T-helper 9 cell (primary cell): ENCODE data around the gene IL23A.
"Not testable (repeated sequence)": the region's sequence is repeated elsewhere in the genome, so short reads cannot be mapped to it uniquely, and the experiment has no call there.

ENCODE experiments used
- DNase-seq: peaks from one replicate; pipeline ENCODE4 v3.0.0-alpha.2; 2020
- total RNA-seq, 2 donors: gene quantifications; one replicate each; lab custom pipeline; 2026; lab: John Stamatoyannopoulos, UW

IL23A gene, protein sequence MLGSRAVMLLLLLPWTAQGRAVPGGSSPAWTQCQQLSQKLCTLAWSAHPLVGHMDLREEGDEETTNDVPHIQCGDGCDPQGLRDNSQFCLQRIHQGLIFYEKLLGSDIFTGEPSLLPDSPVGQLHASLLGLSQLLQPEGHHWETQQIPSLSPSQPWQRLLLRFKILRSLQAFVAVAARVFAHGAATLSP
- 29.5 to 91.7 reads per million in 2 donors for total RNA-seq

DNA sequence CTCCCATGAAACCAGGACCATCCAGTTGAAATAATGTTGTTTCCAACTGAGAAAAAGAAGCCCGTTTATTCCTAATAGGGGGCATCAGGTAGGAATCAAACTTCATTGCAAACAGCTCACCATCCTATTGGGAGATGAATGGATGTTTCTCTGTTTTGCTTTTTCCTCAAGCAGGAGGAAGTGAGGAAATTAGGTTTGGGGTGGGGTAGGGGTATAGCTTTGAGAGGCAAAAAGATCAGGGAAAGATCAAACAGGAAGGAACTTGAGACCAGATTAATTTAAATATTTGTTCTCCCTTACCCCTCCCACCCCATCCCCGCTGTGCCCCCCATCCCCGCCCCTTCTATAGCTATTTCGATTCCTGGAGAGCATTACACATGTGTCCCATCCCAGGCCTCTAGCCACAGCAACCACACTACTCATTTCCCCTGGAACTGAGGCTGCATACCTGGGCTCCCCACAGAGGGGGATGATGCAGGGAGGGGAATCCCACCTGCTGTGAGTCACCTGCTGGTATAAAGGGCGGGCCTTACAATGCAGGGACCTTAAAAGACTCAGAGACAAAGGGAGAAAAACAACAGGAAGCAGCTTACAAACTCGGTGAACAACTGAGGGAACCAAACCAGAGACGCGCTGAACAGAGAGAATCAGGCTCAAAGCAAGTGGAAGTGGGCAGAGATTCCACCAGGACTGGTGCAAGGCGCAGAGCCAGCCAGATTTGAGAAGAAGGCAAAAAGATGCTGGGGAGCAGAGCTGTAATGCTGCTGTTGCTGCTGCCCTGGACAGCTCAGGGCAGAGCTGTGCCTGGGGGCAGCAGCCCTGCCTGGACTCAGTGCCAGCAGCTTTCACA lies at the start of gene IL23A:
TSS of gene IL23A (plus strand) at position 577 of the 850 bp plus-strand sequence. CDS start at position 738, 161 bp downstream.
- peak; percentile 77 for DNase-seq

DNA sequence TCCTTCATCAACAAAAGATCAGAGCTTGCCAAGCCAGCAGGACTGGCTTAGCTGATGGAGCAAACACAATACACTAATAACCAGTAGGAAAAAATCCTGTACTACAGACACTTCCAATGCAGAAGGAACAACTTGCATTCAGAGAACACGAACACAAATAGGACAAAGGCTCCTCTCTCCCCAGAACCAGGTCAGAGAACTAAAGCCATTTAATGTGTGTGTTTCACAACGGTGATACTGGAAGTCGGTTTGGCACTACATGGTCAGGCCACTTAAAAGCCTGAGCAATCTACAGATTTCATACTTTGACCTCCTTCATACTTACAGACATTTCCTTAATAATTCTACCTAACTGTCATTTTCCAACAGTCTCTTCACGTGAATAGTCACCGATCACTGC lies 44.9 kb upstream of the IL23A start:
- DNase-seq, result no peak

DNA sequence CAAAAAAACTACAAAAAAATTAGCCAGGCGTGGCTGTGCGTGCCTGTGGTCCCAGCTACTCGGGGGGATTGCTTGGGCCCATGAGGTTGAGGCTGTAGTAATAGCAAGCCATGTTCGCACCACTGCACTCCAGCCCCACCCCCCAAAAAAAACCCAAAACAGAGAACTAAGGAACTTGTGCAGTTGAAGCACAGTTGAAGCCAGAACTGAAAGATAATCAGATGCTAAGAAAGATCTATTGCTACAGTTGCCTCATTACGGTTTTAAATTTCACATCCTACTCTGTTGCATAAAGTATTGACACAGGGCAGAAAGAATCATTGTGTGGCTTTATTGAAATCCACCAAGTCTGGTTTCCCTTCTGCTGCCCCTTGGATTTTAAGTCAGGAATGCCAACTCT lies 42.4 kb upstream of the IL23A start:
- DNase-seq, result no peak

DNA sequence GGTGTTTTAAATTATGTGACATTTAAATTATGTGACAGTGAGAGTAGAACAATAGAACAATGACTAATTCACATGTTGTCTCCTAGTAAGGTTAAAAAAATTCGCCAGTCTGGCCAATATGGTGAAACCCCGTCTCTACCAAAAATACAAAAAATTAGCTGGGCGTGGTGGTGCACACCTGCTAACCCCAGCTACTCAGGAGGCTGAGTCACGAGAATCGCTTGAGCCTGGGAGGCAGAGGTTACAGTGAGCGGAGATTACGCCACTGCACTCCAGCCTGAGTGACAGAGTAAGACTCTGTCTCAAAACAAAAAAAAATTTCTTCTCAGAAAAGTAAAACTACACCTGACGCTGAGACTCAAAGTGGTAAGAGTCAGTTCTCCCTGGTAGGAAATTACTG lies 41.3 kb upstream of the IL23A start:
- DNase-seq, result no peak

DNA sequence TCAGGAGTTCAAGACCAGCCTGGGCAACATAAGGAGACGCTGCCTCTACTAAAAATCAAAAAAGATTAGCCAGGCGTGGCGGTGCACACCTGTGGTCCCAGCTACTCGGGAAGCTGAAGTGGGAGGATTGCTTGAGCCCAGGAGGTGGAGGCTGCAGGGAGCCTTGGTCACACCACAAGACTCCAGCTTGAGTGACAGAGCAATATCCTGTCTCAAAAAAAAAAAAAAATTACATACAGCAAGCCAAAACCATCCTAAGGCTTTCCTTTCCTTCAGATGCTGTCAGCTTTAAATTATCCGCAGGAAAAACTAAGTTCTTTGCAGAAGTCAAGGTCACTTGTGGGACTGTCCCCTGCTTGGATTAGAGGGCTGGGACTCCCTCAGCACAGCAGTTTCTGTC lies 39.9 kb upstream of the IL23A start:
- DNase-seq, result no peak

DNA sequence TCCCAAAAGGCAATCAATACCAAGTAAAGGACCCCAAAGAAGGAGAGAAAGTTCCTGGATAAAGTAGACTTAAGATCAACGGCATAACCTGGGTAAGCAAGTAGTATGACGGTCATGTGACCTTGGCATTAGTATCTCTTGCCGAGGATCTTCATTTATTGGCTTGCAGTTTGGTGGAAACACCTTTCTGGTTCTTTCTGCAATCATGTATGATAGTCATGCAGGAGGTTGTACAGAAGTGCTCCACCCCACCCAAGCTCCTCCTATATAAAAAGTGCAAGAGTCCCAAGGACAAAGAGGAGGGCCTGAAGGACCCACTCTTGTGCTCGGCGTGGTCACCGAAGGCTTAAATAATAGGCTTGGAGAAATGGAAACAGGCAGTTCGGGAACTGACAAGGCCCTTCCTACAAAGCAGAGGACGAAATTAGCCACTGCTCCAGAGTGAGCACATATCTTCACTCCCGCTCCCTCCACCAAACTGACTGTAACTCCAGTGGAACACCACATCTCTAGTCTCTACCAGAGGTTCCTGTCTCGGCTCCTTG lies 39.3 kb upstream of the IL23A start:
- no peak for DNase-seq

DNA sequence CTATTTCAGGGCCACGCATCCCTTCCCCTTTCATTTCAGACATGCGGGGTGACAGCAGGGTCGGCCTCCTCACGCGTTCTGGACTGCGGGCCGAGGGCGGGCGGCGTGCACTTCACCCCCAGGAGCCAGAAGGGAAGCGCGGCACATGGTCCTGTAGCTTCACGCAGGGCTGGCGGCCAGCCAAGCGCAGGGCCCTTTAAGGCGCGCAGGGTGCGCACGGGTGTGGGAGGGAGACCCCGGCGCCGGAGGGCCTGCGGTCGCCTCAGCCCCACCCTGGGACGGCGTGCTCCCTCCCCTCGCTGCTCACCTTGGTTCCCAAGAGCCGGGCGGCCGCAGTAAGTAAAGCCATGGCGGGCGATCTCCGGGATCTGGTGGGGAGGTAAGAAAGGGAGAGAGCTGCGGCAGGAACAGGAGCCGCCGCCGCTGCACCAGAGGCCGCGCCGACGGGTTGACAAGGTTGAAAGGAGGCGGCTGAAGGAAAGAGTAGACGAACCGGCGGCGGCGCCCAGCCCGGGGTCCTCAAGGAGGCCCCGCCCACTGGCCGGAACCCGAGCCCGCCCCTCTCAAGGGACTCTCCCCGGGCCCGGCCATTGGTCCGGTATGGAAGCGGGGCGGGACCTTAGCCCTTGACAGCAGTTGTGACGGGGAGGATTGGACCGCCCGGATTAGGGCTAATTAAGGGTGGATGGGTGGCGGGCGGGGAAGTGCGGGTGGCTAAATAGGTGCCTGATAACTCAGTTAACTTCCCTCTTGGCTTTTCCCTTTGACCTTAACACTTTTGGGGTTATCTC lies 38.6 kb upstream of the IL23A start, which contains the start of gene CS:
TSS of gene CS (minus strand) at position 478 of the 791 bp plus-strand sequence. CDS start at position 349, 129 bp downstream.
- DNase-seq, result peak; percentile 98

DNA sequence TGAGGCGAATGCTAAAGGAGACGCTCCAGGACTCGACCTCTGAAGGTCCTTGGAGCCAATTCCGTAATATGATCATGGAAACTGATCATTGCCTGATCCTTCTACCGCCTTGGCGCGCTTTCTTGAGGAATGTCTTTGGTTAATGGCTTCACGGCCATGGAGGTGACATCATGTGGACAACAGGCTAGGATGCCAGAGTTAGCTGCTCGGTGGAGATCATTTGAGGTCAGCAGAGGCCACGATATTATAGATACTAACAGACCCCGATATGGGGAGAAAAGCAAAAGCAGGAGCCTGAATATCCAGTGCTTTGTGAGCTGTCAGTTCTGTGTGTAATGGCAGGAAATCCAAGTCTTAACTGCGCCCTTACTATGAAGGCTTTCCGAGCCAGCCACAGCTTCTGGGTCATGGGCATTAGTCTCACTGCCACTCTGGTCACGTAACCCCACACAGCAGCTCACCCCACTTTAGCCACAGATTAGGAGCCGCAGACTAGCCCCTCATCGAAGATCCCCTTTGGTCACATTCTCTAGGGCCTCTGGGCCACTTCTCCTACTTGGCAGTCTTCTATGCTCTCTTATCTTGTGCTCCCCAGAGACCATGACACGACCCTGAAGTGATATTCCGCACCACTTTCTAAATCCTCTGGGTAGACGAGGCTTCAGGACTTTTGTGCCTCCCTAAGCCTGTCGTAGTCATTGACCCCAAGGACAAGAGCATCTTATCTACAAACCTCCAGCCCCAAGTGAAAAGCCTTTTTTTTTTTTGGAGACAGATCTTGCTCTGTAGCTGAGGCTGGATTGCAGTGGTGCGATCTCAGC lies 37.8 kb upstream of the IL23A start:
- no peak for DNase-seq

DNA sequence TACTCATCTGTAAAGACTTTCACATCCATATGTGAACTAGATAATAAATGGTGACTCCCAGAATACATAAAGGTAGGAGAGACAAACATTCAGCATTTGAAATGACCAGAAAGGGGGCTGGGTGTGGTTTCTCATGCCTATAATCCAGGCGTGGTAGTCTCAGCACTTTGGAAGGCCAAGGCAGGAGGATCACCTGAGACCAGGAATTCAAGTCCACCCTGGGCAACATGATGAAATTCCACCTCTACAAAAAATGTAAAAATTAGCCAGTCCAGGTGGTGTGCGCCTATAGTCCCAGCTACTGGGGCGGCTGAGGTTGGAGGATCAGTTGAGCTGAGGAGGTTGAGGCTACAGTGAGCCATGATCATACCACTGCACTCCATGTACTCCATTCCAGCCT lies 34.4 kb upstream of the IL23A start:
- DNase-seq, result no peak

DNA sequence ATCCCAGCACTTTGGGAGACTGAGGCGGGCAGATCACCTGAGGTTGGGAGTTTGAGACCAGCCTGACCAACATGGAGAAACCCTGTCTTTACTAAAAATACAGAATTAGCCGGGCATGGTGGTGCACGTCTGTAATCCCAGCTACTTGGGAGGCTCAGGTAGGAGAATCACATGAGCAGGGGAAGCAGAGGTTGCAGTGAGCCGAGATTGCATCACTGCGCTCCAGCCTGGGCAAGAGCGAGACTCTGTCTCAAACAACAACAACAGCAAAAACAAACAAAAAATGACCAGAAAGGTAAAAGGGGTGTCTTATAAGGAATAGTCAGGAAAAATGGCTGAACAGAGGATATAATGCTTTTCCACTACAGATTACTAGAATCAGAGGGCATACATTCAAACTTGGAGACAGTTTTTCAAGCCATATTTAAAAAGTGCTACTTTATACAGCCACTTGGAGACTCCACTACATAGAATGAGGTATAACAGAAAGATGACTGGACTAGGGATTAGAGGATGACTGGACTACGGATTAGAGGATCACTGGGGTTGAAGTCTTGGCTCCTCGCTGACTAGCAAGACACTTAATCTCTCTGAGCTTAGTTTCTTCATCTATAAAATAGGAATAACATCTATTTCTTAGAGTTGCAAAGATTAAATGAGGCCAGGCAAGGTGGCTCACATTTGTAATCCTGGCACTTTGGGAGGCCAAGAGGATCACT lies 33.7 kb upstream of the IL23A start:
- DNase-seq, result no peak

DNA sequence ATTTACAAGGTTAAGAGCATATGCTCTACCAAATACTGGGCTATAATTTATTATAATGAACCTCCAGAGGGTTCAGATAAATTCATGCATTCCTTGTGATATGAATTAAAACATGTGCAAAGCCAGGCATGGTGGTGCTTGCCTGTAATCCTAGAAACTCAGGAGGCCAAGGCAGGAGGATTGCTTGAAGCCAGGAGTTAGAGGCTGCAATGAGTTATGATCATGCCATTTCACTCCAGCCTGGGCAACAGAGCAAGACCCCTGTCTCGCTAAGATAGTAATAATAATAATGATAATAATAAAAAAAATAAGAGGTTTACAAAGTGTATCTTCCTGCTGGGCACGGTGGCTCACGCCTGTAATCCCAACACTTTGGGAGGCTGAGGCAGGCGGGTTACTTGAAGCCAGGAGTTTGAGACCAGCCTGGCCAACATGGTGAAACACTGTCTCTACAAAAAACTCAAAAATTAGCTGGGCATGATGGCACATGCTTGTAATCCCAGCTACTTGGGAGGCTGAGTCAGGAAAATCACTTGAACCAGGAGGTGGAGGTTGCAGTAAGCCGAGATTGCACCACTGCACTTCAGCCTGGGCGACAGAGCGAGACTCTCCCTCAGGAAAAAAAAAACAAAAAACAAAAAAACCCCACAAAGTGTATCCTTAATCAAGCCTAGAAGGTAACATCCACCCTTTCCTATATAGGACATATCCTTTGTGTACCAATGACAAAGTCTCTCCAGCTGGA lies 31.3 kb upstream of the IL23A start:
- no peak for DNase-seq

DNA sequence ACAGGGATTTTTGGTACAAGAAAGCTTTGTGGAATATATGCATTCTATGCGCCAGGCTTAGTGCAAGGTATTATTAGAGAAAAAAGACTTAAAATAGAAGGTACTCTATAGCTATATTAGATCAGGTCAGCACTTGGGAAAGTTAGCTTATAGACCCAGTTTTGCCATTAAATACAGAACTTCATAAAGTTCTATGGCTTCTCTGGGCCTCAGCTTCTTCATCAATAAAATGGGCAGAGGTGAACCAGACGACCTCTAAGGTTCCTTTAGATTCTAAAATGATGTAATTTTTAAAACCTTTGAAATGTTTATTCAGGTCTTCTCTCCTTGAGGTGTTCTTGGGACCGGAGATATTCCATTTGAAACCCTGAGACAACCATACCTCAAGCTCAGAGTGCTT lies 30.0 kb upstream of the IL23A start:
- DNase-seq, result no peak

DNA sequence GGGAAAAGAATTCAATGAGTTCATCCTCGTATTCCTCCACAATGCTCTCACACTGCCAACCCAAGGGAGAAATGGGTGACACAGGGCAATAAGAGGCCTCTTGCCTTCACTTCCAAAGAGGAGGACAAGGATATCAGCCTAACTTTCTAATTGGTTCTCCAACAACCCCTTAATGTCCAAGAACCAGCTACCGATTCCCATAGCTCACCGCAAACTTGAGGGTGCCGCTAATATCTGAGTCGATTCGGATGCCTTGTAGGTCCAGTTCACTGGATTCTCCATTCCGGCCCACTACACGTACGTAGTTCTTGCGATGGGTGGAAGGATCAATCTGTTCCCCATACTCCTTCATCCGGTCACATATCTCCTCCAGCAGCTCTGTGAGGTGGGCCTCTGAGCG lies 27.7 kb upstream of the IL23A start:
- no peak for DNase-seq

DNA sequence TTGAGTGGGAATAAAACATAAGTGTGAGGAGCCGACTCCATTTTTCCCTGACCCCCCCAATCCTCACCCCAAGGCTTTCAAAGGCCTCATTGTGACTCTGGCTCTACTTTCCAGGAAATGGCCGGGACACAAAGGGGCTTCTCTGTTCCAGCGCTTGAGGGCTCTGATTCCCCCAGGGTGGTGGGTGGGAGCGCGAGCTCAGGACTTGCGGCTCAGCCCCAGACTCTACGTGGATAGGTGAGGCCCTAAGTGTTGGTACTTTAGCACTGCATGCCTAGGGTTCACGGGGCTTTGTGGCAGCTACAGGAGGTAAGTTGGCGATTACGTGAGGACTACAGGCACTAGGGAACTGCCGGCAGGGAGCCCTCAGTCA lies 23.4 kb upstream of the IL23A start:
- DNase-seq, result no peak

DNA sequence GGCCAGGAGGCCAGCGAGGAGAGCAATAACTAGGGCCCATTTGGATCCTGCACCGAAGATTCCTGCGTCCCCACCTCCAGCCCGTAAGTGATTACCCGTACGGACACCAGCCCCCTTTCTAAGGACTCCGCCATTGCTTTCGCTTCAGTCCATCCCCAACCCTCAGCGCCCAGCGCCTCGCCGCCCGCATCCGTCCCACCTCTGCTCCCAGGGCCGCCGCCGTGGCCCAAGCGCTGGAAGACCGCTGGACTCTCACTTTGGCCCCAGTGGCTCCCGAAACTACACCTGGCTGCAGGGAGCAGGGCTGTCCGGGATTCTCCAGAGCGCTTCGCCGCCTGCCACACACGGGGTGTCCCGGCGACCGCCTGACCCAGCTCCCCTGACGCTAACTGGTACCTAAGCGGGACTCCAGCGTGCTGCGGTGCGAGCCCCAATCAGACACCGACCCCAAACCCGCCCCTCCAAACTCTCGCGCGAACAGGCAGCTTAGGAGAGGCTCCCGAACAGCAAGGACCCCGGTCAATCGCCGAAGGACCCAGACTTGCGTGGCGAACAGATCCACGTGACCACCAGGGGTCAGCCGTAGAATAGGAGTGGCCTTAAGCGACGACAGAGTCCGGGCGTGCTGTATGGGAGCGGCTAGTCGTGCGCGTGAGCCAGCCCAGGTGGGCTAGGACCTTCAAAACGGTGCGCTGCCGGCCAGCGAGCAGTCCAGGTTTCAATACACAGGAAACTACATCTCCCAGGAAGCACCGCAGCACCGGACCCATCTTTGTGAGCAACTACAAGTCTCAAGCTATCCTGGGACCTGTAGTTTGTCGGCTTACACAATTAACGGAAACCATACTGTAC lies 22.8 kb upstream of the IL23A start, which contains the start of gene CNPY2:
TSS of gene CNPY2 (minus strand) at position 367 of the 852 bp plus-strand sequence. CDS start 771 bp downstream, outside the sequence.
- peak; percentile 91 for DNase-seq

DNA sequence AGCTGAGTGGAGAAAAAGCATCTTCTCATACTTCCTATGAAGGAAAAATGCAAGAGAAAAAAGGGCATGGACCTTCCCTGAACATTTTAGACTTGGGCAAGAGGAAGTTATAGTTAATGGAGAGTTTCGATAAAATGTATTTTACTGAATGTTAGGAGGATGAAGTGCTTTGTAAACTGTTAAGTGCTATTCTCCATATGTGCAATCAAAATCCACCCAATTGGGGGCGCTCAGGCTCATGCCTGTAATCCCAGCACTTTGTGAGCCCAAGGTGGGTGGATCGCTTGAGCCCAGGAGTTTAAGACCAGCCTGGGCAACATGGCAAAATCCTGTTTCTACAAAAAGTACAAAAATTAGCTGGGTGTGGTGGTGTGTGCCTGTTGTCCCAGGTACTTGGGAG lies 21.0 kb upstream of the IL23A start:
- no peak for DNase-seq

DNA sequence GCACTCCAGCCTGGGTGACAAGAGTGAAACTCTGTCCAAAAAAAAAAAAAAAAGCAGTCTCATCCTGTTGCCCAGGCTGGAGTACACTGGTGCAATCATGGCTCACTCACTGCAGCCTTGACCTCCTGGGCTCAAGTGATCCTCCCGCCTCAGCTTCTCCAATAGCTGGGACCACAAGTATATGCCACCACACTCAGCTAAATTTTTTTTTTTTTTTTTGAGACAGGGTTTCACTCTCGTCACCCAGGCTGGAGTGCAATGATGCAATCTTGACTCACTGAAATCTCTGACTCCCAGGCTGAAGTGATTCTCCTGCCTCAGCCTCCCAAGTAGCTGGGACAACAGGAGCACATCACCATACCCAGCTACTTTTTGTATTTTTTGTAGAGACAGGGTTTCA lies 17.7 kb upstream of the IL23A start:
- no peak for DNase-seq

DNA sequence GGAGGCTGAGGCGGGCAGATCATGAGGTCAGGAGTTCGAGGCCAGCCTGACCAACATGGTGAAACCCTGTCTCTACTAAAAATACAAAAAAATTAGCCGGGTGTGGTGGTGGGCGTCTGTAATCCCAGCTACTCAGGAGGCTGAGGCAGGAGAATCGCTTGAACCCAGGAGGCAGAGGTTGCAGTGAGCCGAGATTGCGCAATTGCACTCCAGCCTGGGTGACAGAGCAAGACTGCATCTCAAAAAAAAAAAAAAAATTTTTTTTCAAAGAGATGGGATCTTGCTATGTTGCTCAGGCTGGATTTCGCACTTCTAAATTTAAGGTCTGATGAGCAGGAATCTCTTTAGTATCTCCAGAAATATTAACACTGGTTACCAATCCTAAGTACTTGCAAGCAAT lies 17.1 kb upstream of the IL23A start:
- DNase-seq, result not testable (repeated sequence)

DNA sequence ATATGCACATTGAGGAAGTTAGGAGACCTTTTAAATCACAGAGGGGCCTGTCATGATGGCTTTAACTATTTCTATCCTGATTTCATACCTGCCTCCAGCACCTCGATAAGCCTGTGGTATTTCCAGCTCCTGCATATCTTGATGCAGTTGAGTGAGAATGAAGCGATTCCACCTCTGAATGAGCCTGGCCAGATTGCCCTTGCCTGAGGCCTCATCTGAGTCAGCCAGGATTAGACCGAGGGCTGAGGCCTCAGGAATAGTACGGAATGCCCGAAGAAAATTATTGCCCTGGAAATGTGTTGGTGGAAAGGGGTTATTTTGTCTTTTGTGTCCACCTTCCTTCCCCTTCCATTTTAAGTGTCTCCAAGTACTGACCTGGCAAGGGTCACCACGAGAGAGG lies 14.5 kb upstream of the IL23A start:
- DNase-seq, result no peak

DNA sequence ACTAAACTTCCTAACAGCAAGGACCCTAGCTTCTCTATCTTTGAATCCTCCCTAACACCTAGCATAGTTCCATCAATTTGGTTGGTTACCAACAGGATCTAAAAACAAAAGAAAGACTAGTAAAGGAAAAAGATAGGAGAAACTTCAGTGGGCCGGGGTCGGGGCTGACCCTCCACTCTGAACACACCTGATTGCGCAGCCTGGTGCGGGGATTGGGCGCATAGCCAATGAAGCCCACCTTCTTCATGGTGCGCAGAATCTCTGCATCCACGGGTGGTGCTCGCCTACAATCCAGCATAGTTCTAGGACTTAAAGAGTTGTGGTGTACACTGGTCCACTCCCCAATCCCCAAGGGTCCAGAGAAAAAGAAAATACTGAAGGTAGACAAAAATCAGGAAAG lies 12.6 kb upstream of the IL23A start:
- DNase-seq, result no peak
